Vagina (tissue), 2 donors: ENCODE measurements around the gene AFAP1. TPM values are rescaled to one million over a fixed set of nuclear protein-coding genes. Genes with fewer than 3 reads are reported as not detected.

Experiments used
- DNase-seq, 2 donors: peaks; one replicate each; pipeline ENCODE4 v3.0.0-alpha.2; 2017; ENCODE audit errors: extremely low spot score in 2 of 2
- H3K27ac ChIP-seq: fragments of 200-600 bp; sonication (generic); one replicate; pipeline ENCODE4 v1.5.1; 2019
- H3K27me3 ChIP-seq: fragments of 200-600 bp; sonication (generic); one replicate; pipeline ENCODE4 v1.5.1; 2019
- H3K36me3 ChIP-seq, 2 donors: fragments of 200-600 bp; sonication (generic); one replicate each; pipeline ENCODE4 v1.5.1; 2017 to 2019
- H3K4me1 ChIP-seq: fragments of 200-600 bp; sonication (generic); one replicate; pipeline ENCODE4 v1.5.1; 2019
- H3K4me3 ChIP-seq, 2 donors: fragments of 200-600 bp; sonication (generic); 1 replicate in 1 of 2; 2 replicates in 1 of 2; pipeline ENCODE4 v1.5.1; 2016 to 2019
- H3K9me3 ChIP-seq: fragments of 200-600 bp; sonication (generic); one replicate; pipeline ENCODE4 v1.5.1; 2019
- CTCF ChIP-seq, 3 experiments: fragments of 450-650 bp in 2 of 3; fragments of 200-600 bp in 1 of 3; sonication (generic) in 1 of 3; IDR thresholded peaks; one replicate each; pipeline ENCODE4 v1.5.1; 2017 to 2019; ENCODE audit warnings: antibody characterized with exemption in 3 of 3, mild to moderate bottlenecking in 2 of 3, moderate library complexity in 2 of 3
- POLR2A ChIP-seq, 2 donors: fragments of 450-650 bp; IDR thresholded peaks; one replicate each; pipeline ENCODE4 v1.6.1; 2017; ENCODE audit warnings: antibody characterized with exemption in 2 of 2, mild to moderate bottlenecking in 2 of 2, moderate library complexity in 2 of 2
- POLR2AphosphoS5 ChIP-seq, 2 donors: sonication (generic); formaldehyde crosslinking; IDR thresholded peaks; one replicate each; pipeline ENCODE4 v1.9.0; 2017; ENCODE audit warnings: antibody characterized with exemption in 2 of 2, mild to moderate bottlenecking in 2 of 2, low read depth in 1 of 2; ENCODE audit not compliant: insufficient read depth in 1 of 2
- intact Hi-C: fragments of 100-400 bp; cut with DNase I; formaldehyde crosslinking; loops from one replicate; pipeline ENCODE4 v1.15.1; 2023
- total RNA-seq: library from RNA; depleted of rRNA; stranded (reverse); fragments of >200 nt; gene quantifications from one replicate; pipeline ENCODE4 v1.2.3, GENCODE V29; 2016

AFAP1 gene
- total RNA-seq, 1 donor from 2014 or later: 20.4 TPM

- Histone ChIP-seq H3K9me3 (no peaks in the 10 kb centered on the region), H3K27ac (peak overlapping the region; percentile 81), H3K4me1 (peaks cover 61% of the 10 kb centered on the region), H3K4me3 (no peak overlapping the region), H3K27me3 (no peaks in the 10 kb centered on the region), H3K36me3 (no peaks in the 10 kb centered on the region)
- no peak for DNase-seq
- no peak for TF ChIP-seq POLR2A (IDR thresholded peaks at IDR 0.05)
- TF ChIP-seq CTCF (IDR thresholded peaks at IDR 0.05): no peak
- TF ChIP-seq POLR2AphosphoS5 (IDR thresholded peaks at IDR 0.05; ENCODE audit: insufficient read depth in 1 of 2, low read depth in 1 of 2): no peak
- intact Hi-C loops: no loop called here
Measured at GRCh38 chr4:7903791-7904516, 35.7 kb downstream of the AFAP1 start.

- intact Hi-C loops: no loop called here
- no peaks in the 10 kb centered on the region for H3K27me3 ChIP-seq
- DNase-seq: no peak
- no peaks in the 10 kb centered on the region for H3K9me3 ChIP-seq
- no peaks in the 10 kb centered on the region for H3K36me3 ChIP-seq
- H3K27ac ChIP-seq: peak overlapping the region; percentile 3
- H3K4me3 ChIP-seq: no peak overlapping the region
- peaks cover 52% of the 10 kb centered on the region for H3K4me1 ChIP-seq
- no peak for TF ChIP-seq POLR2AphosphoS5 (IDR thresholded peaks at IDR 0.05; ENCODE audit: insufficient read depth in 1 of 2, low read depth in 1 of 2)
- TF ChIP-seq POLR2A (IDR thresholded peaks at IDR 0.05): no peak
- no peak for TF ChIP-seq CTCF (IDR thresholded peaks at IDR 0.05)
Measured at GRCh38 chr4:7902826-7903225, 36.8 kb downstream of the AFAP1 start.

GRCh38 chr4:7902101-7902553, 37.5 kb downstream of the AFAP1 start:
- DNase-seq: no peak
- Histone ChIP-seq H3K9me3 (no peaks in the 10 kb centered on the region), H3K4me1 (peaks cover 45% of the 10 kb centered on the region), H3K36me3 (no peaks in the 10 kb centered on the region), H3K27ac (peak overlapping the region; percentile 3), H3K4me3 (no peak overlapping the region), H3K27me3 (no peaks in the 10 kb centered on the region)
- intact Hi-C loops: no loop called here
- no peak for TF ChIP-seq POLR2AphosphoS5 (IDR thresholded peaks at IDR 0.05; ENCODE audit: insufficient read depth in 1 of 2, low read depth in 1 of 2)

GRCh38 chr4:7901311-7901885, 38.3 kb downstream of the AFAP1 start:
- DNase-seq: no peak
- no peaks in the 10 kb centered on the region for H3K27me3 ChIP-seq
- intact Hi-C loops: no loop called here
- H3K4me3 ChIP-seq: no peak overlapping the region
- TF ChIP-seq POLR2AphosphoS5 (IDR thresholded peaks at IDR 0.05; ENCODE audit: insufficient read depth in 1 of 2, low read depth in 1 of 2) (no peak), POLR2A (IDR thresholded peaks at IDR 0.05) (no peak), CTCF (IDR thresholded peaks at IDR 0.05) (no peak)
- no peaks in the 10 kb centered on the region for H3K9me3 ChIP-seq
- H3K36me3 ChIP-seq: no peaks in the 10 kb centered on the region
- H3K4me1 ChIP-seq: peaks cover 38% of the 10 kb centered on the region
- no peak overlapping the region for H3K27ac ChIP-seq

- intact Hi-C loops: no loop called here
- DNase-seq: no peak
- Histone ChIP-seq H3K36me3 (no peaks in the 10 kb centered on the region), H3K4me1 (peaks cover 28% of the 10 kb centered on the region), H3K4me3 (no peak overlapping the region), H3K27ac (no peak overlapping the region), H3K27me3 (no peaks in the 10 kb centered on the region), H3K9me3 (no peaks in the 10 kb centered on the region)
- TF ChIP-seq POLR2A (IDR thresholded peaks at IDR 0.05): no peak
- no peak for TF ChIP-seq CTCF (IDR thresholded peaks at IDR 0.05)
- no peak for TF ChIP-seq POLR2AphosphoS5 (IDR thresholded peaks at IDR 0.05; ENCODE audit: insufficient read depth in 1 of 2, low read depth in 1 of 2)
Measured at GRCh38 chr4:7900334-7900909, 39.2 kb downstream of the AFAP1 start.
